ENCODE results near the gene EHD2. TPM values are rescaled to one million over a fixed set of nuclear protein-coding genes. Genes with fewer than 3 reads are reported as not detected.

Gene EHD2
- total and polyA plus RNA-seq, 2 of the 13 experiments (the other 11 are each of a cell fraction or from before 2014, with no cell fraction given): 0.09 to 0.28 TPM

DNA sequence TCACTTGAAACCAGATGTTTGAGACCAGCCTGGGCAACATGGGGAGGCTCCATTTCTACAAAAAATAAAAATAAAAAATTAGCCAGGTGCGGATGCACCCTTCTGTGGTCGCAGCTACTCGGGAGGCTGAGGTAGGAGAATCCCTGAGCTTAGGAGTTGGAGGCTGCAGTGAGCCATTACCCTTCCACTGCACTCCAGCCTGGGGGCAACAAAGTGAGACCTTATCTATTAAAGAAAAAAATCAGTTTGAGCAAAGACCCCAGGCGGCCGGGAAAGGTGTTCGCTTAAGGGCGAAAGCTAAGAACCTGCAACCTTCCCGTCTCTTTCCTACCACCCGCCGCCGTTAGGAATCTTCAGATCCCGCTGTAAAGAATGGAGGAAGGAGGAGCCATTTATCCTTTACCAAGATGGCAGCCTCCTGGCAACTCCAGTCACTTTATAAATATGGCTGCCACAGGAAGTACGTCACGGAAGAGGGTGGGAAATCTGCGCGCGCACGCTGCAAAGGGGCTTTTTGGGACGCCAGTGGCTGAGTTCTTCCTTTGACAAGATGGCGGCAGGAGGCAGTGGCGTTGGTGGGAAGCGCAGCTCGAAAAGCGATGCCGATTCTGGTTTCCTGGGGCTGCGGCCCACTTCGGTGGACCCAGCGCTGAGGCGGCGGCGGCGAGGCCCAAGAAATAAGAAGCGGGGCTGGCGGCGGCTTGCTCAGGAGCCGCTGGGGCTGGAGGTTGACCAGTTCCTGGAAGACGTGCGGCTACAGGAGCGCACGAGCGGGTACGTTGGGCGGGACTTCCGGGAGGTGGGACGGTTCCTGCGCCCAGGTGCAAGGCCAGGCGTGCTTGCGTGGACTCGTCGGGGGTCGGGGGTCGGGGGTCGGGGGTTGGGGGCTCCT, 32.0 kb downstream of the EHD2 start, which contains the start of gene NOP53 (continued):
- TF ChIP-seq, protein P1, sequence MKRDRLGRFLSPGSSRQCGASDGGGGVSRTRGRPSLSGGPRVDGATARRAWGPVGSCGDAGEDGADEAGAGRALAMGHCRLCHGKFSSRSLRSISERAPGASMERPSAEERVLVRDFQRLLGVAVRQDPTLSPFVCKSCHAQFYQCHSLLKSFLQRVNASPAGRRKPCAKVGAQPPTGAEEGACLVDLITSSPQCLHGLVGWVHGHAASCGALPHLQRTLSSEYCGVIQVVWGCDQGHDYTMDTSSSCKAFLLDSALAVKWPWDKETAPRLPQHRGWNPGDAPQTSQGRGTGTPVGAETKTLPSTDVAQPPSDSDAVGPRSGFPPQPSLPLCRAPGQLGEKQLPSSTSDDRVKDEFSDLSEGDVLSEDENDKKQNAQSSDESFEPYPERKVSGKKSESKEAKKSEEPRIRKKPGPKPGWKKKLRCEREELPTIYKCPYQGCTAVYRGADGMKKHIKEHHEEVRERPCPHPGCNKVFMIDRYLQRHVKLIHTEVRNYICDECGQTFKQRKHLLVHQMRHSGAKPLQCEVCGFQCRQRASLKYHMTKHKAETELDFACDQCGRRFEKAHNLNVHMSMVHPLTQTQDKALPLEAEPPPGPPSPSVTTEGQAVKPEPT (CRISPR knock-in tag; IDR thresholded peaks at IDR 0.05; ENCODE audit: low read depth): 0 out of 2 replicates have a peak, but pooled peaks have one; percentile 64
- TF ChIP-seq TBX3 (IDR thresholded peaks at IDR 0.05; ENCODE audit: borderline replicate concordance) (no peak), ZNF839 (CRISPR knock-in tag; IDR thresholded peaks at IDR 0.05; ENCODE audit: borderline replicate concordance) (no peak), MED8 (CRISPR knock-in tag; IDR thresholded peaks at IDR 0.05; ENCODE audit: insufficient replicate concordance) (no peak), ZNF709 (CRISPR knock-in tag; IDR thresholded peaks at IDR 0.05) (peak; percentile 42; the same call in 1 of the 2 replicates), RFX1 (IDR thresholded peaks at IDR 0.05) (no peak), RXRA (CRISPR knock-in tag; IDR thresholded peaks at IDR 0.05) (peak; percentile 67), POLR2G (IDR thresholded peaks at IDR 0.05; ENCODE audit: low read depth, low read length) (peak; percentile 99), DMAP1 (CRISPR knock-in tag; IDR thresholded peaks at IDR 0.05) (peak; percentile 91), KAT8 (CRISPR knock-in tag; IDR thresholded peaks at IDR 0.05) (peak; percentile 95), NBN (conservative IDR thresholded peaks at IDR 0.05) (no peak), ZNF629 (CRISPR knock-in tag; conservative IDR thresholded peaks at IDR 0.05) (no peak), JUNB (CRISPR knock-in tag; IDR thresholded peaks at IDR 0.05; ENCODE audit: borderline replicate concordance) (no peak)
- TF ChIP-seq, protein P2, sequence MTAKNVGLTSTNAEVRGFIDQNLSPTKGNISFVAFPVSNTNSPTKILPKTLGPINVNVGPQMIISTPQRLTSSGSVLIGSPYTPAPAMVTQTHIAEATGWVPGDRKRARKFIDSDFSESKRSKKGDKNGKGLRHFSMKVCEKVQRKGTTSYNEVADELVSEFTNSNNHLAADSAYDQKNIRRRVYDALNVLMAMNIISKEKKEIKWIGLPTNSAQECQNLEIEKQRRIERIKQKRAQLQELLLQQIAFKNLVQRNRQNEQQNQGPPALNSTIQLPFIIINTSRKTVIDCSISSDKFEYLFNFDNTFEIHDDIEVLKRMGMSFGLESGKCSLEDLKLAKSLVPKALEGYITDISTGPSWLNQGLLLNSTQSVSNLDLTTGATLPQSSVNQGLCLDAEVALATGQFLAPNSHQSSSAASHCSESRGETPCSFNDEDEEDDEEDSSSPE (CRISPR knock-in tag; IDR thresholded peaks at IDR 0.05): 0 out of 2 replicates have a peak, but pooled peaks have one; percentile 17
- TF ChIP-seq, protein P3, sequence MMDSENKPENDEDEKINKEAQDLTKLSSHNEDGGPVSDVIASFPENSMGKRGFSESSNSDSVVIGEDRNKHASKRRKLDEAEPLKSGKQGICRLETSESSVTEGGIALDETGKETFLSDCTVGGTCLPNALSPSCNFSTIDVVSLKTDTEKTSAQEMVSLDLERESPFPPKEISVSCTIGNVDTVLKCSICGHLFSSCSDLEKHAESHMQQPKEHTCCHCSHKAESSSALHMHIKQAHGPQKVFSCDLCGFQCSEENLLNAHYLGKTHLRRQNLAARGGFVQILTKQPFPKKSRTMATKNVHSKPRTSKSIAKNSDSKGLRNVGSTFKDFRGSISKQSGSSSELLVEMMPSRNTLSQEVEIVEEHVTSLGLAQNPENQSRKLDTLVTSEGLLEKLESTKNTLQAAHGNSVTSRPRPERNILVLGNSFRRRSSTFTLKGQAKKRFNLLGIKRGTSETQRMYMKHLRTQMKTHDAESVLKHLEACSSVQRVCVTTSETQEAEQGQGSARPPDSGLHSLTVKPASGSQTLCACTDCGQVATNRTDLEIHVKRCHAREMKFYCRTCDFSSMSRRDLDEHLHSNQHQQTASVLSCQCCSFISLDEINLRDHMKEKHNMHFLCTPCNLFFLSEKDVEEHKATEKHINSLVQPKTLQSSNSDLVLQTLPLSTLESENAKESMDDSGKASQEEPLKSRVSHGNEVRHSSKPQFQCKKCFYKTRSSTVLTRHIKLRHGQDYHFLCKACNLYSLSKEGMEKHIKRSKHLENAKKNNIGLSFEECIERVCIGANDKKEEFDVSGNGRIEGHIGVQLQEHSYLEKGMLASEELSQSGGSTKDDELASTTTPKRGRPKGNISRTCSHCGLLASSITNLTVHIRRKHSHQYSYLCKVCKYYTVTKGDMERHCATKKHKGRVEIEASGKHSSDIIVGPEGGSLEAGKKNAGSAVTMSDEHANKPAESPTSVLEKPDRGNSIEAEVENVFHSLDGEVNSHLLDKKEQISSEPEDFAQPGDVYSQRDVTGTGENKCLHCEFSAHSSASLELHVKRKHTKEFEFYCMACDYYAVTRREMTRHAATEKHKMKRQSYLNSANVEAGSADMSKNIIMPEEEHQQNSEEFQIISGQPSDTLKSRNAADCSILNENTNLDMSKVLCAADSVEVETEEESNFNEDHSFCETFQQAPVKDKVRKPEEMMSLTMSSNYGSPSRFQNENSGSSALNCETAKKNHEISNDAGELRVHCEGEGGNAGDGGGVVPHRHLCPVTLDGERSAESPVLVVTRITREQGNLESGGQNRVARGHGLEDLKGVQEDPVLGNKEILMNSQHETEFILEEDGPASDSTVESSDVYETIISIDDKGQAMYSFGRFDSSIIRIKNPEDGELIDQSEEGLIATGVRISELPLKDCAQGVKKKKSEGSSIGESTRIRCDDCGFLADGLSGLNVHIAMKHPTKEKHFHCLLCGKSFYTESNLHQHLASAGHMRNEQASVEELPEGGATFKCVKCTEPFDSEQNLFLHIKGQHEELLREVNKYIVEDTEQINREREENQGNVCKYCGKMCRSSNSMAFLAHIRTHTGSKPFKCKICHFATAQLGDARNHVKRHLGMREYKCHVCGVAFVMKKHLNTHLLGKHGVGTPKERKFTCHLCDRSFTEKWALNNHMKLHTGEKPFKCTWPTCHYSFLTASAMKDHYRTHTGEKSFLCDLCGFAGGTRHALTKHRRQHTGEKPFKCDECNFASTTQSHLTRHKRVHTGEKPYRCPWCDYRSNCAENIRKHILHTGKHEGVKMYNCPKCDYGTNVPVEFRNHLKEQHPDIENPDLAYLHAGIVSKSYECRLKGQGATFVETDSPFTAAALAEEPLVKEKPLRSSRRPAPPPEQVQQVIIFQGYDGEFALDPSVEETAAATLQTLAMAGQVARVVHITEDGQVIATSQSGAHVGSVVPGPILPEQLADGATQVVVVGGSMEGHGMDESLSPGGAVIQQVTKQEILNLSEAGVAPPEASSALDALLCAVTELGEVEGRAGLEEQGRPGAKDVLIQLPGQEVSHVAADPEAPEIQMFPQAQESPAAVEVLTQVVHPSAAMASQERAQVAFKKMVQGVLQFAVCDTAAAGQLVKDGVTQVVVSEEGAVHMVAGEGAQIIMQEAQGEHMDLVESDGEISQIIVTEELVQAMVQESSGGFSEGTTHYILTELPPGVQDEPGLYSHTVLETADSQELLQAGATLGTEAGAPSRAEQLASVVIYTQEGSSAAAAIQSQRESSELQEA (CRISPR knock-in tag; IDR thresholded peaks at IDR 0.05; ENCODE audit: not compliant biosample characterization): no peak
- TF ChIP-seq, protein P4, sequence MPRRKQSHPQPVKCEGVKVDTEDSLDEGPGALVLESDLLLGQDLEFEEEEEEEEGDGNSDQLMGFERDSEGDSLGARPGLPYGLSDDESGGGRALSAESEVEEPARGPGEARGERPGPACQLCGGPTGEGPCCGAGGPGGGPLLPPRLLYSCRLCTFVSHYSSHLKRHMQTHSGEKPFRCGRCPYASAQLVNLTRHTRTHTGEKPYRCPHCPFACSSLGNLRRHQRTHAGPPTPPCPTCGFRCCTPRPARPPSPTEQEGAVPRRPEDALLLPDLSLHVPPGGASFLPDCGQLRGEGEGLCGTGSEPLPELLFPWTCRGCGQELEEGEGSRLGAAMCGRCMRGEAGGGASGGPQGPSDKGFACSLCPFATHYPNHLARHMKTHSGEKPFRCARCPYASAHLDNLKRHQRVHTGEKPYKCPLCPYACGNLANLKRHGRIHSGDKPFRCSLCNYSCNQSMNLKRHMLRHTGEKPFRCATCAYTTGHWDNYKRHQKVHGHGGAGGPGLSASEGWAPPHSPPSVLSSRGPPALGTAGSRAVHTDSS (CRISPR knock-in tag; conservative IDR thresholded peaks at IDR 0.05): no peak

All from HepG2 (cell line).